HL-60 (cell line): ENCODE data around the gene ABLIM1.

Experiments used
- DNase-seq, 2 experiments: peaks; one replicate each; pipeline ENCODE4 v3.0.0-alpha.2; 2010 to 2020; ENCODE audit warnings: low read depth in 1 of 2, low spot score in 1 of 2
- H3K27ac ChIP-seq: fragments of 250-450 bp; sonication (Bioruptor Pico); replicated peaks from 2 replicates; pipeline ENCODE4 v1.5.1; 2020; ENCODE audit warnings: mild to moderate bottlenecking, moderate library complexity
- H3K27me3 ChIP-seq: fragments of 250-450 bp; sonication (Bioruptor Pico); 2 replicates; pipeline ENCODE4 v1.5.1; 2021; ENCODE audit warnings: mild to moderate bottlenecking, moderate library complexity; ENCODE audit not compliant: insufficient read depth, poor library complexity, severe bottlenecking
- H3K4me3 ChIP-seq: replicated peaks from 2 replicates; pipeline ENCODE4 v1.5.1; 2011; ENCODE audit warnings: mild to moderate bottlenecking, control low read depth, low read length; ENCODE audit not compliant: insufficient read depth
- CTCF ChIP-seq: IDR thresholded peaks from one replicate; pipeline ENCODE4 v1.5.1; 2011; ENCODE audit warnings: low read length, control low read depth, inconsistent platforms; ENCODE audit not compliant: insufficient read depth
- GABPA ChIP-seq: IDR thresholded peaks from 2 replicates; pipeline ENCODE4 v1.6.1; 2012; ENCODE audit warnings: low read depth
- POLR2AphosphoS5 ChIP-seq: IDR thresholded peaks from 2 replicates; pipeline ENCODE4 v1.6.1; 2012; ENCODE audit warnings: low read depth
- REST ChIP-seq: IDR thresholded peaks from 2 replicates; pipeline ENCODE4 v1.6.1; 2012; ENCODE audit warnings: low read depth; ENCODE audit not compliant: insufficient replicate concordance
- SPI1 ChIP-seq: IDR thresholded peaks from 2 replicates; pipeline ENCODE4 v1.6.1; 2012; ENCODE audit warnings: low read depth, mild to moderate bottlenecking, borderline replicate concordance

Gene ABLIM1

GRCh38 chr10:114694752-114695151 is 36.7 kb upstream of the ABLIM1 start:
- no peak overlapping the region for H3K27ac ChIP-seq
- no peak overlapping the region for H3K4me3 ChIP-seq
- TF ChIP-seq REST = no peak
- TF ChIP-seq SPI1 = no peak
- no peak for TF ChIP-seq POLR2AphosphoS5
- peak; percentile 20 for TF ChIP-seq CTCF
- peak in 1 of 2 experiments; percentile 18 for DNase-seq
- no peaks in the 10 kb centered on the region for H3K27me3 ChIP-seq

GRCh38 chr10:114694062-114694461 is 36.0 kb upstream of the ABLIM1 start:
- H3K27ac ChIP-seq = no peak overlapping the region
- H3K27me3 ChIP-seq = no peaks in the 10 kb centered on the region
- TF ChIP-seq SPI1 (no peak), REST (no peak), CTCF (no peak), GABPA (no peak), POLR2AphosphoS5 (no peak)
- no peak for DNase-seq
- H3K4me3 ChIP-seq = no peak overlapping the region

GRCh38 chr10:114691442-114691941 is 33.4 kb upstream of the ABLIM1 start:
- DNase-seq = no peak
- no peaks in the 10 kb centered on the region for H3K27me3 ChIP-seq
- no peak for TF ChIP-seq CTCF
- no peak for TF ChIP-seq REST
- no peak for TF ChIP-seq GABPA
- no peak for TF ChIP-seq SPI1
- TF ChIP-seq POLR2AphosphoS5 = no peak
- no peak overlapping the region for H3K4me3 ChIP-seq
- H3K27ac ChIP-seq = no peak overlapping the region
